Mesenteric fat pad (tissue), 1 donor: Measurements from ENCODE around the gene DMAP1. TPM values are rescaled to one million over a fixed set of nuclear protein-coding genes. Genes with fewer than 3 reads are reported as not detected.

Source experiments
- total RNA-seq: library from RNA; stranded (reverse); fragmentation: NEBNext Ultra II Directional; extraction: Animal tissue kit (Norgen Biotek cat#: 25700); gene quantifications from one replicate; pipeline ENCODE4 v1.2.1, GENCODE V29; 2021
- donor health status: DM: yes; HTN: yes; CAD: no.

DMAP1 gene
- total RNA-seq, 1 donor from 2014 or later, result 27.5 TPM

Other genes with a start within 250 kb of the DMAP1 start
- 23.2 TPM for gene DPH2, start 243.5 kb upstream of the DMAP1 start, total RNA-seq
- gene ATP6V0B, start 238.5 kb upstream of the DMAP1 start, total RNA-seq, result 133 TPM
- 66.3 TPM for gene B4GALT2, start 234.3 kb upstream of the DMAP1 start, total RNA-seq
- 3.9 TPM for gene CCDC24, start 221.9 kb upstream of the DMAP1 start, total RNA-seq
- gene SLC6A9, start 182.0 kb upstream of the DMAP1 start, total RNA-seq, result 2.2 TPM
- not detected for gene KLF17, start 94.7 kb upstream of the DMAP1 start, total RNA-seq
- gene KLF18, start 71.8 kb upstream of the DMAP1 start, total RNA-seq, result not detected
- gene ERI3, start 141.8 kb downstream of the DMAP1 start, total RNA-seq, result 43.6 TPM
- 60.1 TPM for gene RNF220, start 191.8 kb downstream of the DMAP1 start, total RNA-seq